GM21619 (cell line): ENCODE data around the gene TTC23.

Source experiments
- ATAC-seq: cut with Tn5 transposase; IDR thresholded peaks from one replicate; pipeline ENCODE4 v1.9.1; 2021; ENCODE audit not compliant: unreplicated experiment

The TTC23 gene

DNA sequence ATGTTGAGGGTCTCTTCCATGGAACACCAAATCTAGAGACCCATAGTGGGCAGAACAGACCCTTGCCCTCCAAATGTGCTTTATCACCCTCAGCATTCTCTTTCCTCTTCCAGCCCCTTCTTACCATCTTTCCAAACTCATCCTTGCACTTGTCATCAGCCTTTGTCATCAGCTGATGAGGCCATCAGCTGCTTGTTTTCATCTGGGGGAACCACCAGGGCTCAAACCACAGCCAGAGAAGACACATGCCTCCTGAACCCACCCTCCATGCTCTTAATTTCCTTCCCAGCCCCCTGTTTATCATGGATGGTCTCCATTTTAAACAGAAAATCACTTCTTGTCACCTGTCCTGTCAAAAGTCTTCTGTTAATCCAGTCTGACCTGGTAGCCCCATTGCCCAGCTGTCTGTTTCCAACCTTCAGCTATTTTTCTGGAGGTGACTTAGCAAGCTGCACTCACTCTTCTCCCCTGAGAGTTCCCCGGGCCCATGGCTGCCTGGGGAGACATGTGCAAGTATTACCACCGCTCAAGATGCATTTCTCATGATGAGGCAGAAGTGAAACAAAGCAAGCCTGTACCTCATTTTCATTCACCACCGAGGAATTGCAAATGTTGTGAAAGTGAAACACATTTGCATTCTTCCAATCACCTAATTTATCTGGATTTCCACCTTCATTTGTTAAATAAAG, 159.2 kb downstream of the TTC23 start:
- peak; percentile 100 for ATAC-seq

DNA sequence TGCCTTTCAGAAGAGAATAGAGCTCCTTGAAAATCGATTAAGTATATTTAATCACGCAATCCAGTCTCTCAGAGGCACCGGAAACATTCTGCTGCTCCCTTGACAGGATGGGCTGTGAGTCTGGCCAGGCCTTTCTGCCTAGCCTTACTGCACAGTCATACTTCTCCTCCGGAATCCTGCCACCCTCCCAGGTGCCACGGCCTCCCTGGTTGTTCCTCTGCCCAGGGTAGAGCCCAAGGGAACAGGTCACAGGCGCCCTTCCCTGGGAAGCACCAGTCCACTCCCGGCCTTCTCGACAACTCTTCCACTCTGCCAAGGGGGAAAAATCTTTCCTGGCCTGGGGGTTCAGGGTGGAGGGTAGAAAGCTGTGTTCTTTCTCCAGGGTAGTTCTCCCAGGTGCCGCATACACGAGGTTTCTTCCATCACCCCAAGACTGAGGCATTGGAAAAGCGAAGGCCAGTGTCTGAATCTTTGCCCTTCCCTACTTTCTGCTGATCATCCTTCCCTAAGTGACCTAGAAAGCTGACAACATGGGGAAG, 161.9 kb downstream of the TTC23 start:
- ATAC-seq: no peak

DNA sequence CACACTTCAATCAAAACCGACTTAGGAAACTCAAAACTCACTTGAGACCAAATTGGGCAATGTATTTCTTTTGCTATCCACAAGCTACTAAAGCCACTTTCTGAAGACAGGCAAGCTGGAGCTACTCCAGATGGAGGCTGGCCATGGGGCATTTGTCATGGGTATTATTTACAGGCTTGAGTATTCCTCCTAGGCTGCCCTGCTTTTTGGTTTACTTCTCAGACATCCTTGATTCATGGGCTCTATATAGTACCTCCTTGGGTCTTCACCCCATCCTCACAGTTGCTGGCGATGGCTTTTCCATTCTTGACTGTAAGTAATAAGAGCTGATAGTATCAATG, 163.1 kb downstream of the TTC23 start:
- ATAC-seq: no peak
